ENCODE measurements around the gene MECR. TPM values are rescaled to one million over a fixed set of nuclear protein-coding genes. Genes with fewer than 3 reads are reported as not detected.

The MECR gene
- total RNA-seq, 1 experiment from 2014 or later = 42.9 TPM

DNA sequence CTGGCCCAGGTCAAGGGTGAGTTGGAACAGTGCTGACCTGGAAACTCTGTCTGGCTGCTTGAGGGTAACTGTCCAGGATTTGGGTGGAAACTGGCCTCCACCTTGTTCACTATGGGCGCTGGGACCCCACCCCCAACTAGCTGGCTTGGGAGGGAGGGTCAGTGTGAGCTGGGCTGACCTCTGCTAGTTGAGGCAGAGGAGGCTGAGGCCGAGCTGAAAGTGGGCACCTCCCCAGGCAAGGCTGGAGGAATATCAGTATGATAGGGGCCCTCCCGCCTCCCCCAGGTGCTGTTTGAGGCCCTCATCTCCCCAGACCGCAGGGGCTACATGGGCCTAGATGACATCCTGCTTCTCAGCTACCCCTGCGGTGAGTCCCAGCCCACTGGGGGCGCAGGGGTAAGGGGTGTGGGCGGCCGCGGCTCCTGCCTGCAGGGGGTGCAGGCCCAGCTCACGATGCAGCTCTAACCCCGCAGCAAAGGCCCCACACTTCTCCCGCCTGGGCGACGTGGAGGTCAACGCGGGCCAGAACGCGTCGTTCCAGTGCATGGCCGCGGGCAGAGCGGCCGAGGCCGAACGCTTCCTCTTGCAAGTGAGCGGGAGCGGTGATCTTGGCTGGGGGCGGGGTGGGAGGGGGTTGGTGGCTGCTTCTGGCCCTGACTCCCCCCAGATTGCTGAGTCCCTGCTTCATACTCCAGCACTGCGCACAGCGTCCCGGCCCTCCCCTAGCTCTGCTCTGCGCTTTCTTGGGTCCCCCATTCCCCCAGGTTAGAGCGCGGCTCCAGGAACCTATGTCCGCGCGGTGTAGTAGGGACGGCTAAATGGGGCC, 28.5 kb upstream of the MECR start:
- intact Hi-C loops (cut with micrococcal nuclease) = no loop called here
- H4K20me1 ChIP-seq (ENCODE audit: insufficient read depth) = no peaks in the 10 kb centered on the region
- no peak overlapping the region for H2AFZ ChIP-seq (ENCODE audit: low read depth, low read length, poor library complexity, severe bottlenecking)
- H3K36me3 ChIP-seq (ENCODE audit: control insufficient read depth in 1 of 2, insufficient read depth in 2 of 2, low read length in 2 of 2) = no peaks in the 10 kb centered on the region
- H3K27me3 ChIP-seq (ENCODE audit: insufficient read depth, low read length) = no peaks in the 10 kb centered on the region
- no peaks in the 10 kb centered on the region for H3K79me2 ChIP-seq (ENCODE audit: insufficient read depth, low read length)
- no TSS peak for BruUV-seq (replicated peaks)
- DNase-seq (ENCODE audit: low read depth, low spot score) (no peak), ATAC-seq (no peak)
- POLR2A ChIA-PET = no interaction called here
- CTCF ChIA-PET = no interaction called here
- no peak overlapping the region for H3K4me2 ChIP-seq (ENCODE audit: low read length)
- RAD21 ChIA-PET (ENCODE audit: low non-redundant PET in 1 of 2, low total read pairs in 2 of 2, uncharacterized antibody in 2 of 2, unreplicated experiment in 2 of 2) = no interaction called here
- H3K9me2 ChIP-seq (ENCODE audit: insufficient read depth) = no peaks in the 10 kb centered on the region
- no peak overlapping the region for H3K9ac ChIP-seq (ENCODE audit: low read length)
- no peaks in the 10 kb centered on the region for H3K9me3 ChIP-seq (ENCODE audit: control insufficient read depth in 1 of 2, insufficient read depth in 1 of 2, low read depth in 1 of 2, low read length in 2 of 2)
- TF ChIP-seq, protein P1, sequence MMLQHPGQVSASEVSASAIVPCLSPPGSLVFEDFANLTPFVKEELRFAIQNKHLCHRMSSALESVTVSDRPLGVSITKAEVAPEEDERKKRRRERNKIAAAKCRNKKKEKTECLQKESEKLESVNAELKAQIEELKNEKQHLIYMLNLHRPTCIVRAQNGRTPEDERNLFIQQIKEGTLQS (IDR thresholded peaks at IDR 0.05) = no peak
- TF ChIP-seq ZNF274 (IDR thresholded peaks at IDR 0.05; ENCODE audit: low read depth, low read length) (no peak), SIN3A (IDR thresholded peaks at IDR 0.05; ENCODE audit: low read depth) (no peak), ELF1 (IDR thresholded peaks at IDR 0.05; ENCODE audit: borderline replicate concordance, low read depth) (no peak), CBX3 (IDR thresholded peaks at IDR 0.05; ENCODE audit: low read depth) (no peak), POLR2A (IDR thresholded peaks at IDR 0.05; ENCODE audit: borderline replicate concordance, extremely low read depth, insufficient read depth, insufficient read length) (no peak), SRF (IDR thresholded peaks at IDR 0.05; ENCODE audit: low read depth) (no peak), FOSL1 (IDR thresholded peaks at IDR 0.05; ENCODE audit: low read depth) (no peak), ZFX (IDR thresholded peaks at IDR 0.05) (no peak), POLR2AphosphoS5 (IDR thresholded peaks at IDR 0.05; ENCODE audit: low read depth, low read length) (no peak)
- TF ChIP-seq, protein P2, sequence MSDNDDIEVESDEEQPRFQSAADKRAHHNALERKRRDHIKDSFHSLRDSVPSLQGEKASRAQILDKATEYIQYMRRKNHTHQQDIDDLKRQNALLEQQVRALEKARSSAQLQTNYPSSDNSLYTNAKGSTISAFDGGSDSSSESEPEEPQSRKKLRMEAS (IDR thresholded peaks at IDR 0.05) = no peak
- TF ChIP-seq, protein P3, sequence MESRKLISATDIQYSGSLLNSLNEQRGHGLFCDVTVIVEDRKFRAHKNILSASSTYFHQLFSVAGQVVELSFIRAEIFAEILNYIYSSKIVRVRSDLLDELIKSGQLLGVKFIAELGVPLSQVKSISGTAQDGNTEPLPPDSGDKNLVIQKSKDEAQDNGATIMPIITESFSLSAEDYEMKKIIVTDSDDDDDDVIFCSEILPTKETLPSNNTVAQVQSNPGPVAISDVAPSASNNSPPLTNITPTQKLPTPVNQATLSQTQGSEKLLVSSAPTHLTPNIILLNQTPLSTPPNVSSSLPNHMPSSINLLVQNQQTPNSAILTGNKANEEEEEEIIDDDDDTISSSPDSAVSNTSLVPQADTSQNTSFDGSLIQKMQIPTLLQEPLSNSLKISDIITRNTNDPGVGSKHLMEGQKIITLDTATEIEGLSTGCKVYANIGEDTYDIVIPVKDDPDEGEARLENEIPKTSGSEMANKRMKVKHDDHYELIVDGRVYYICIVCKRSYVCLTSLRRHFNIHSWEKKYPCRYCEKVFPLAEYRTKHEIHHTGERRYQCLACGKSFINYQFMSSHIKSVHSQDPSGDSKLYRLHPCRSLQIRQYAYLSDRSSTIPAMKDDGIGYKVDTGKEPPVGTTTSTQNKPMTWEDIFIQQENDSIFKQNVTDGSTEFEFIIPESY (IDR thresholded peaks at IDR 0.05; ENCODE audit: extremely low read depth, insufficient replicate concordance, low read length) = no peak
- TF ChIP-seq, protein P4, sequence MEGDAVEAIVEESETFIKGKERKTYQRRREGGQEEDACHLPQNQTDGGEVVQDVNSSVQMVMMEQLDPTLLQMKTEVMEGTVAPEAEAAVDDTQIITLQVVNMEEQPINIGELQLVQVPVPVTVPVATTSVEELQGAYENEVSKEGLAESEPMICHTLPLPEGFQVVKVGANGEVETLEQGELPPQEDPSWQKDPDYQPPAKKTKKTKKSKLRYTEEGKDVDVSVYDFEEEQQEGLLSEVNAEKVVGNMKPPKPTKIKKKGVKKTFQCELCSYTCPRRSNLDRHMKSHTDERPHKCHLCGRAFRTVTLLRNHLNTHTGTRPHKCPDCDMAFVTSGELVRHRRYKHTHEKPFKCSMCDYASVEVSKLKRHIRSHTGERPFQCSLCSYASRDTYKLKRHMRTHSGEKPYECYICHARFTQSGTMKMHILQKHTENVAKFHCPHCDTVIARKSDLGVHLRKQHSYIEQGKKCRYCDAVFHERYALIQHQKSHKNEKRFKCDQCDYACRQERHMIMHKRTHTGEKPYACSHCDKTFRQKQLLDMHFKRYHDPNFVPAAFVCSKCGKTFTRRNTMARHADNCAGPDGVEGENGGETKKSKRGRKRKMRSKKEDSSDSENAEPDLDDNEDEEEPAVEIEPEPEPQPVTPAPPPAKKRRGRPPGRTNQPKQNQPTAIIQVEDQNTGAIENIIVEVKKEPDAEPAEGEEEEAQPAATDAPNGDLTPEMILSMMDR (IDR thresholded peaks at IDR 0.05 in 2 of 3, conservative IDR thresholded peaks at IDR 0.05 in 1 of 3; ENCODE audit: borderline replicate concordance in 1 of 3, insufficient read depth in 1 of 3, low read depth in 2 of 3, low read length in 2 of 3) = no peak
- no peak overlapping the region for H3K27ac ChIP-seq (ENCODE audit: low read depth, low read length)
- H3K4me1 ChIP-seq (ENCODE audit: control insufficient read depth in 1 of 2, insufficient read depth in 2 of 2, low read length in 2 of 2) = peaks cover 24 to 32% of the 10 kb centered on the region in 2 experiments
- no peak overlapping the region for H3K4me3 ChIP-seq (replicated peaks in 1 of 2; ENCODE audit: low read depth in 1 of 2, low read length in 2 of 2)
